Activated CD8-positive, alpha-beta T cell treated with anti-CD3 and anti-CD28 coated beads for 36 hours (primary cell): ENCODE data around the gene DCPS. TPM values are rescaled to one million over a fixed set of nuclear protein-coding genes. Genes with fewer than 3 reads are reported as not detected.

Experiments used
- ATAC-seq: fragments of 200-7000 bp; cut with Tn5 transposase; one replicate; pipeline ENCODE4 v1.10.0; 2021; ENCODE audit warnings: mild to moderate bottlenecking, moderate library complexity
- CTCF ChIA-PET: fragments of 350-600 bp; sonication (Branson Sonifier 250); formaldehyde crosslinking; loops from one replicate; lab custom pipeline; 2021; ENCODE audit warnings: antibody characterized with exemption; lab: Charles Lee
- POLR2A ChIA-PET: fragments of 350-600 bp; sonication (Branson Sonifier 250); formaldehyde crosslinking; loops from one replicate; lab custom pipeline; 2021; ENCODE audit warnings: antibody characterized with exemption; lab: Charles Lee
- DNase-seq: peaks from one replicate; pipeline ENCODE4 v3.0.0-alpha.2; 2020
- H3K27ac Mint-ChIP-seq: one replicate; pipeline ENCODE4 v1.8.0; 2021; ENCODE audit warnings: mild to moderate bottlenecking, mixed read lengths
- H3K27me3 Mint-ChIP-seq: one replicate; pipeline ENCODE4 v1.8.0; 2021; ENCODE audit warnings: mixed read lengths
- H3K36me3 Mint-ChIP-seq: one replicate; pipeline ENCODE4 v1.8.0; 2021; ENCODE audit warnings: low read depth, mixed read lengths
- H3K4me1 Mint-ChIP-seq: one replicate; pipeline ENCODE4 v1.8.0; 2021; ENCODE audit warnings: low read depth, mixed read lengths
- H3K4me3 Mint-ChIP-seq: one replicate; pipeline ENCODE4 v1.8.0; 2021; ENCODE audit warnings: mild to moderate bottlenecking, moderate library complexity, mixed read lengths
- H3K9me3 Mint-ChIP-seq: one replicate; pipeline ENCODE4 v1.8.0; 2021; ENCODE audit warnings: mixed read lengths
- intact Hi-C: fragments of 100-400 bp; cut with micrococcal nuclease; formaldehyde crosslinking; loops from one replicate; pipeline ENCODE4 v1.10.0; 2022
- total RNA-seq, 2 experiments: library from RNA; stranded (reverse); gene quantifications; one replicate each; pipeline ENCODE4 v1.2.3, GENCODE V29; 2021
- TF ChIP-seq, protein P1 (sequence below): fragments of 200-600 bp; IDR thresholded peaks from one replicate; pipeline ENCODE4 v1.8.0; 2022; ENCODE audit warnings: antibody characterized with exemption, mild to moderate bottlenecking

The DCPS gene
- total RNA-seq, 2 experiments from 2014 or later = 17.2 to 18.8 TPM

DNA sequence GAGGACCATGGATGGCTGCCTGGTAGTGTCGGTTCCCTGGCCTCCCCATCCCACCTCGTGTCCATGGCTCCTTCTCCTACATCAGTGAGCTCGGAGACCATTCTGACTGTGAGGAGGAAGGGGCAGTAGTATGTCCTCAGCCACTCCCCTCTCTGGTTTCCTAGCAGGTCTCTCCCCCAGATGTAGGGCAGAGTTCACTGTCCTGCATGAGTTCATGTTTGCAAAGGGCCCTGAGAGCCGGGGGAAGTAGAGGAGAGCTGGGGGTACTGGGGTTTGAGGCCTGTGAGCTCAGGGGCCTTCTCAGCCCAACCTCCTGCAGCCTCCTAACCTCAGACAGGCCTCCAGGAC lies 33.2 kb downstream of the DCPS start:
- intact Hi-C loops = no loop called here
- H3K9me3 Mint-ChIP-seq = no peaks in the 10 kb centered on the region
- POLR2A ChIA-PET = interaction anchor here (3.0 kb wide), 1 partner anchor 19 kb away, joined by 12 read pairs; no protein-coding TSS in a partner anchor
- peaks cover 5% of the 10 kb centered on the region for H3K36me3 Mint-ChIP-seq
- H3K27me3 Mint-ChIP-seq = no peaks in the 10 kb centered on the region
- H3K27ac Mint-ChIP-seq = no peak overlapping the region
- CTCF ChIA-PET = no interaction called here
- no peak overlapping the region for H3K4me3 Mint-ChIP-seq
- no peak for DNase-seq
- H3K4me1 Mint-ChIP-seq = peaks cover 17% of the 10 kb centered on the region
- ATAC-seq = no peak
- TF ChIP-seq, protein P1, sequence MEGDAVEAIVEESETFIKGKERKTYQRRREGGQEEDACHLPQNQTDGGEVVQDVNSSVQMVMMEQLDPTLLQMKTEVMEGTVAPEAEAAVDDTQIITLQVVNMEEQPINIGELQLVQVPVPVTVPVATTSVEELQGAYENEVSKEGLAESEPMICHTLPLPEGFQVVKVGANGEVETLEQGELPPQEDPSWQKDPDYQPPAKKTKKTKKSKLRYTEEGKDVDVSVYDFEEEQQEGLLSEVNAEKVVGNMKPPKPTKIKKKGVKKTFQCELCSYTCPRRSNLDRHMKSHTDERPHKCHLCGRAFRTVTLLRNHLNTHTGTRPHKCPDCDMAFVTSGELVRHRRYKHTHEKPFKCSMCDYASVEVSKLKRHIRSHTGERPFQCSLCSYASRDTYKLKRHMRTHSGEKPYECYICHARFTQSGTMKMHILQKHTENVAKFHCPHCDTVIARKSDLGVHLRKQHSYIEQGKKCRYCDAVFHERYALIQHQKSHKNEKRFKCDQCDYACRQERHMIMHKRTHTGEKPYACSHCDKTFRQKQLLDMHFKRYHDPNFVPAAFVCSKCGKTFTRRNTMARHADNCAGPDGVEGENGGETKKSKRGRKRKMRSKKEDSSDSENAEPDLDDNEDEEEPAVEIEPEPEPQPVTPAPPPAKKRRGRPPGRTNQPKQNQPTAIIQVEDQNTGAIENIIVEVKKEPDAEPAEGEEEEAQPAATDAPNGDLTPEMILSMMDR = no peak

DNA sequence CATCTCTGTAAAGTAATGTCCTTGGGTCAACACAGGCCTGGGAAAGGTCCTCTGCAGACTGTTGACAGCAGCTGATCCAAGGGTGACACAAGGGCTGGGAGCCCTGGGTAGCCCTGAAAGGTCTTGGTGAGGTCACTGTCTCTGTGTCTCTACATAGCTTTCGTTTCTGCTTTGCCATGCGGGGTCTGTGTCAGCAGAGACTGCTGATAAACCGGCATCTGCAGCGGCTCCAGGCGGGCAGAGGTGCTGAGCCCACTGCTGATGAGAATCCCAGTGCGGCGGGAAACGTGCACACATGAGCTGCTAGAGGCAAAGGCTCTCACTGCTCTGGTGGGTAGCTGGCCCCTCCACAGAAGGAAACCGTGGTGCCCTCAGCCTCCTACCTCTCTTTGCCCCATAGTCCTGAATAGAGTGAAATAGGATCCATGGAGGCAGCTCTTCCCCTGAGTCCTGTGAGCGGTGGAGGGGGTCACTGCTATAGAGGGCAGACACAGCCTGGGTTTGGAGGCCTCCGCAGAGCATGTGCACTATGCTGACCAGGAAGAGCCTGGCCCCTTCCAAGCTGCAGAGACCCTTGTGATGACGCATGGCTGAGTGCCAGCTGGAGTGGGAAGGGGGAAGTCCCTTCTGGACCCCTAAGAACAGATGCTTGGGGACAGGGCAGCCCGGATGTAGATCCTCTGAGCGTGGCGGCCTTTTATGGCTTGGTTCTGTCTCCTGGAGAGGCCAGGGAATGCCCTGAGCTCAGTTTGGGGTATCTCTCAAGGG lies 33.8 kb downstream of the DCPS start:
- POLR2A ChIA-PET = interaction anchor here (3.0 kb wide), 1 partner anchor 20 kb away, joined by 12 read pairs; no protein-coding TSS in a partner anchor
- no peak for DNase-seq
- Mint-ChIP-seq H3K27ac (no peak overlapping the region), H3K27me3 (no peaks in the 10 kb centered on the region), H3K4me1 (peaks cover 16% of the 10 kb centered on the region), H3K36me3 (peaks cover 8% of the 10 kb centered on the region), H3K9me3 (no peaks in the 10 kb centered on the region), H3K4me3 (no peak overlapping the region)
- ATAC-seq = no peak
- intact Hi-C loops = no loop called here
- TF ChIP-seq, protein P1 = no peak
- CTCF ChIA-PET = interaction anchor here (0.6 to 1.3 kb wide), 2 partner anchors 9 to 27 kb away, joined by 3 read pairs; no protein-coding TSS in a partner anchor

DNA sequence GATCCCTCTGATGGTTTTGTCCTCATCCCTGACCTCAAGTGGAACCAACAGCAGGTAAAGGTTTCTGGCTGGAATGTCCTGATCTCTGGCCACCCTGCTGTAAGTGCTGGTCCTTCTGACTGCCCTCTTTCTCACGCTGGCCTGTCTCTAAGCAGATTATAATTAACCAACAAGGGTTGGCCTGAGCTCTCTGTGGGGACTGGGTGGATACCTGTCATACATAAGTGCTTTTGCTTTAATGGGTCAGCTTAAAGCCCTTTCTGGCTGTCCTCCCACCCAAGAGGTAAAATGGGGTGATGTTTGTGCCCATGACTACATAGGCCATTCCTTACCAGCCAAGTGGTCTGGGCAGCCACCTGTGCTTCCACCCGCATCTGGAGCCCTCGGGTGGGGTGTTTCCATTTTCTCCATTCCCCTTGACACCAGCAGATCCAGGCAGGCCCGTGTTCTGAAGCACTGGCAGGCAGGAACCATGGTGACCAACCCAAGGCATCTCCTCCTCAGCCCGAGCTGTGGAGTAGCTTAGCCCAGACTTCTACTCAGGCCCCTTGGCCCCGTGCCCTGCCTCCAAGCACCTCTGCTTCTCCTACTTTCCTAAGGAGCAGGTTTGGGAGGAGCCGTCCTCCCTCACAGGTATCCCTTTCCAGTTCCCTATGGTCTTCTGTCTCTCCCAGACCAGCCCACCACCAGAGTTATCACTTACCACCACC lies 34.6 kb downstream of the DCPS start:
- ChIA-PET CTCF (interaction anchor here (1.3 kb wide), 1 partner anchor 9 kb away, joined by 3 read pairs; no protein-coding TSS in a partner anchor), POLR2A (interaction anchor here (3.0 kb wide), 1 partner anchor 20 kb away, joined by 12 read pairs; no protein-coding TSS in a partner anchor)
- intact Hi-C loops = no loop called here
- TF ChIP-seq, protein P1 = no peak
- ATAC-seq (no peak), DNase-seq (no peak)
- no peaks in the 10 kb centered on the region for H3K9me3 Mint-ChIP-seq
- no peak overlapping the region for H3K27ac Mint-ChIP-seq
- H3K36me3 Mint-ChIP-seq = peaks cover 9% of the 10 kb centered on the region
- peaks cover 16% of the 10 kb centered on the region for H3K4me1 Mint-ChIP-seq
- no peaks in the 10 kb centered on the region for H3K27me3 Mint-ChIP-seq
- no peak overlapping the region for H3K4me3 Mint-ChIP-seq

DNA sequence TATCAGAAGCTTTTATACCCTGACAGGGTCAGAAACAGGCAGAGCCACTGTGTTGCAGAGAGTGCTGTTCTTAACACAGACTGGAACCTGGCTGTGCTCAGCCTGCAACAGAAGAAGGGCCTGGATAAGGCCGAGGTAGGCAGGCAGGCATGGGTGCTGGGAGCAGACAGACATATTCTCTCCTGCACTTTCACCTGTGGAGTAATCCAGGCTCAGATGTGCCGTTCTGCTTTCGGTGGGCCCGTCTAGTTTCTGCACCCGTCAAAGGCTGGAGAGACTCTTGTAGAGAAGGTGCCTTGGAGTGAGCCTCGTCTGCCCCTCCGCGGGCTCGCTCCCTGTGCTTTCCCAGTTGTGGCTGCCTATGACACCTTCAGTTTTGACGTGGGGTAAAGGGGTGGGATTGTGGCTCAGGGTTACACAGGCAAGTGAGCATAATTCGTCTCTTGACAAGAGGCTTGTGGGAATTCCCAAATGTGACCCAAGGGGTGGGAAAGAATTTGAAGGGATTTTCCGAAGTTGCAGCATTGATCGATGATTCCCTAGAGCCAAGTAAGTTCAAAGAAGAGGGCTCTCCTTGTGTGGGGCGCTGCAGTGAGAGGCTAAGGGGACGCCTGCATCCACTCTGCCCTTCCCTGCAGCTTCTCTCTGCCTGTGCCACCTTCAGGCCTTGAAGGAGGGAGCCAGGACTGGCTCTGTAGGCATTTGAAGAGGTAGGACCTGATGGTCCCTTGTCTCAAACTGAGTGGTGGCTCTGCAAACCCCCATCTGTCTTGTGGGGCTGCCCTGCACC lies 35.4 kb downstream of the DCPS start:
- TF ChIP-seq, protein P1 = no peak
- Mint-ChIP-seq H3K4me3 (no peak overlapping the region), H3K9me3 (no peaks in the 10 kb centered on the region), H3K27ac (no peak overlapping the region), H3K36me3 (peaks cover 11% of the 10 kb centered on the region), H3K27me3 (no peaks in the 10 kb centered on the region), H3K4me1 (peaks cover 16% of the 10 kb centered on the region)
- ATAC-seq (no peak), DNase-seq (no peak)
- intact Hi-C loops = no loop called here
- ChIA-PET POLR2A (no interaction called here), CTCF (no interaction called here)
